ENCODE results near the gene PLAA.

GRCh38 chr9:26956860-26957233 lies 9.8 kb upstream of the PLAA start:
- TF ChIP-seq CTCF (IDR thresholded peaks at IDR 0.05) (no peak), POLR2A (IDR thresholded peaks at IDR 0.05; ENCODE audit: low read depth) (no peak), EP300 (IDR thresholded peaks at IDR 0.05) (no peak), POLR2AphosphoS5 (IDR thresholded peaks at IDR 0.05) (no peak)

Data from esophagus muscularis mucosa (tissue), 4 donors.